Memory B cell (primary cell): ENCODE results near the gene SRL.
"Not testable (repeated sequence)": the region's sequence is repeated elsewhere in the genome, so short reads cannot be mapped to it uniquely, and the experiment has no call there.

ENCODE experiments used
- ATAC-seq: fragments of 150-1000 bp; cut with Tn5 transposase; 2 replicates; pipeline ENCODE4 v1.10.0; 2021; ENCODE audit warnings: low read depth, mild to moderate bottlenecking, moderate library complexity
- DNase-seq, 2 donors: peaks; one replicate each; pipeline ENCODE4 v3.0.0; 2022; ENCODE audit warnings: low spot score in 2 of 2
- H3K27ac Mint-ChIP-seq: one replicate; pipeline ENCODE4 v1.8.0; 2022; ENCODE audit warnings: mild to moderate bottlenecking, moderate library complexity, mixed read lengths
- H3K27me3 Mint-ChIP-seq: one replicate; pipeline ENCODE4 v1.8.0; 2022; ENCODE audit warnings: mixed read lengths
- H3K36me3 Mint-ChIP-seq: one replicate; pipeline ENCODE4 v1.8.0; 2022; ENCODE audit warnings: mild to moderate bottlenecking, mixed read lengths
- H3K4me1 Mint-ChIP-seq: one replicate; pipeline ENCODE4 v1.8.0; 2022; ENCODE audit warnings: mixed read lengths
- H3K4me3 Mint-ChIP-seq: one replicate; pipeline ENCODE4 v1.8.0; 2022; ENCODE audit warnings: mild to moderate bottlenecking, moderate library complexity, mixed read lengths
- H3K9me3 Mint-ChIP-seq: one replicate; pipeline ENCODE4 v1.8.0; 2022; ENCODE audit warnings: mixed read lengths

Gene SRL

DNA sequence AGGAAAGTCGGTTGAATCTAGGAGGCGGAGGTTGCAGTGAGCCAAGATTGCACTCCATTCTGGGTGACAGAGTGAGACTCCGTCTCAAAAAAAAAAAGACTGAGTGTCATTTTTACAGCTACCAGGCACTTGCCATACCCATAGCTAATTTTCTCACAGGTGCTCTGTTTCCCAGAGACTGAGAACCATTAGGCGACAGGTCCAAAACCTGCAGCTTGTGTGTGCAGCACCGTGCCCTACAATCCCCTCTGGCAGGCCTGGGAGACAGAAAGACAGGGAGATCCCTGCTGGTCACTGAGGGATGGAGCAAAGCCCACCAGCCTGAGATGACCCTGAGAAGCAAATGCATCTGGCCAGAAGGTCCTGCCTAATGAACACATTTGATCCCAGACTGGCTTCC lies 28.2 kb upstream of the SRL start:
- Mint-ChIP-seq H3K4me1 (peaks cover 4% of the 10 kb centered on the region), H3K27ac (no peak overlapping the region), H3K9me3 (no peaks in the 10 kb centered on the region), H3K27me3 (no peaks in the 10 kb centered on the region), H3K36me3 (no peaks in the 10 kb centered on the region), H3K4me3 (peak overlapping the region; percentile 97)
- DNase-seq, result no peak
- no peak for ATAC-seq

DNA sequence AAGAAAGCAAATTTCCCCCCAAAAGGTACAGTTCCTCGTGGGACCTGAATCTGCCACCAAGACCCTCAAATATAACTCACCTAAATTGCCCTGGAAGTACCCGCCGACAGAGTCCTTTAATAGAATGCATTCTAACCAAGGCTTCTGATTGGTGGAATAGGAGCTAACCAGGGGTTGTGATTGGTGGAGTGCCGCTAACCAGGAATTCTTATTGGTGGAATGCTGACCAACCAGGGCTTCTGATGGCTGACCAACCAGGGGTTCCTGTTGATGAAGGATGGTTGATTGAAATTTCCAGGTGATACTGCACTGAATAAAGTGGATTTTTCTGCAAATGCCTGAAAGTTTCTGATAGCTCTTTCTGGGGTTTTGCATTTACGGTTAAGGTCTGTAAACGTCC lies 24.5 kb upstream of the SRL start:
- DNase-seq (no peak), ATAC-seq (no peak)
- peaks cover 8% of the 10 kb centered on the region for H3K36me3 Mint-ChIP-seq
- no peak overlapping the region for H3K4me3 Mint-ChIP-seq
- peaks cover 9% of the 10 kb centered on the region for H3K4me1 Mint-ChIP-seq
- no peak overlapping the region for H3K27ac Mint-ChIP-seq
- no peaks in the 10 kb centered on the region for H3K27me3 Mint-ChIP-seq
- no peaks in the 10 kb centered on the region for H3K9me3 Mint-ChIP-seq

DNA sequence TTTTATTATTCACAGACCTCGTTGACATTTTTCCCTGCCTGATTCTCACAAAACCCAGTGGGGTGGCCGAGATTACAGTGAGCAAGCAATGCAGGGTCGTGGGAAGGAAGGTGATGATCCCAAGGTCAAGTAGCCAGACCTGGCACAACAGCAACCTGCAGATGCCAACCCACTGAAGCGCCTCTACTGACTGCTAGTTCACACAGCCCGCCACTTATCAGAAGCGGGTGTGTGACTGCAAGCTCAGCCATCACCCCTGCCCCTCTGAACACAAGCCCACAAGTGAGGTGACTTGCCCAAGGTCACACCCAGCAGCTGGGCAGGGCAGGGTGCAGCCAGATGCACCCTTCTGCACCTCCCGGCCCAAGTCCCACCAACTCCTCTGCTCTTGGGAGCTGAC lies 23.8 kb upstream of the SRL start:
- Mint-ChIP-seq H3K27ac (no peak overlapping the region), H3K36me3 (peaks cover 8% of the 10 kb centered on the region)
- DNase-seq, result no peak

DNA sequence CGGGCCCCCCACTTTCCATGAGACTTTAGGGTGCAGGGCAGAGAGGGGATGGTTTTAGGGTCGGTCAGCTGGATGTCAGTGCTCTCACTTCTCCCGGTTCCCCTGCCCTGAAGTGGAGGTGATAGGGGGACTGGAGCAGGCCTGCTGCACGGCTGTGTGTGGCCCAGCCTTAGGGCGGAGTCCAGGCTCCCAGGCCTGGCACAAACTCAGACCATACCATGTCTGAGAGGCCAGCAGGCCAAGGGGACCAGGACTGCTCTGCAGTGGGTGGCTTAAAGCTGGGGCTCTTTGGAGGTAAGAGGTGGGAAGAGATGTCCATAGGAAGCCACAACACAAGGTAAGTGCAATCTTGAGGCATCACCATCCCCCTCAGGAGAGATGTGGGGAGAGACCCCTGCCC lies 22.7 kb upstream of the SRL start:
- H3K9me3 Mint-ChIP-seq, result no peaks in the 10 kb centered on the region
- peaks cover 9% of the 10 kb centered on the region for H3K4me1 Mint-ChIP-seq
- DNase-seq, result no peak
- H3K27me3 Mint-ChIP-seq, result no peaks in the 10 kb centered on the region
- no peak overlapping the region for H3K4me3 Mint-ChIP-seq
- no peak for ATAC-seq
- H3K27ac Mint-ChIP-seq, result no peak overlapping the region
- peaks cover 8% of the 10 kb centered on the region for H3K36me3 Mint-ChIP-seq

More for the DNA sequence above, 23.8 kb upstream of the SRL start:
- no peak overlapping the region for H3K4me3 Mint-ChIP-seq
- no peak for ATAC-seq
- no peaks in the 10 kb centered on the region for H3K27me3 Mint-ChIP-seq
- peaks cover 9% of the 10 kb centered on the region for H3K4me1 Mint-ChIP-seq
- H3K9me3 Mint-ChIP-seq, result no peaks in the 10 kb centered on the region

DNA sequence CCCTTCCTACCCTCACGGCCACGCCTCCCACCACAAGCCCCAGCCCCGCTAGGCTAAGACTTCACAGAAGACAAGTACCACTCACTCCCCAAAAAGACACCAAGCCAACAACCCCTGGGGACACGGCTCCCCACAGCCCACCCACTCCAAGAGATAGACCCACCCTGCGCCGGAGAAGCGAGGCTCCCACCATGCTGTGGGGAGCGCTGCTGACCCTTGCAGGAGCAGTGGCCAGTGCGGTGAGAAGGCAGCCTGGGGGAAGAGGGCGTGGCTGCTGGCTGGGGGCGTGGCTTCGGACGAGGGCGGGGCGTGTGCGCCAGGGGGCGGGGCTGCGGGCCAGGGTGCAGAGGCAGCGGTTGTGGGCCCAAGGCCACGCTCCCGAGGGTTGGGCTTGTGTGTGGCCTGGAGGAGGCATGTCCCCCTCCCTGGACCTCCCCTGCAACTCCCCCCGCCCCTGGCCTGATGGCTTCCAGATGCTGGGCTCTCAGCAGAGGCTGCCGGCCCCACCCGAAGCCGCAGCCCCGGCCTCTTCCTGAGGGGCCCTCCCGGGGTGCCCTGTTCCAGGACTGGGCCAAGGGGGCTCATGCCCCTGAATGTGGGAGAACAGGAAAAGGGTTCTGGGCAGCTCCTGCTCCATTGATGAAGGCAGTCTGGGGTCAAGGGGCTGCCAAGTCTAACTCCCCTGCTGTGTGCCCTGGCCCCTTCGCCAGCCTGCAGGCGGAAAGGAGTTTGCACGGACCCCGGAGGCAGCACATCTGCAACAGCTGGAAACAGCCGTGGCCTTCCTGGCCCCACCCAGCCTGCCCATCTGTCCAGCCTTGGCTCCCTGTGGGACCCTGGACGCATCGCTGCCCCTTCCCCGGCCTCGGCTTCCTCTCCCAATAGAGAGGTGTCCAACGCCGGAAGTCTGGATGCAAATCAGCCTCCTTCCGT lies 21.9 kb upstream of the SRL start:
- H3K36me3 Mint-ChIP-seq, result peaks cover 8% of the 10 kb centered on the region
- no peak for DNase-seq
- H3K27ac Mint-ChIP-seq, result no peak overlapping the region
- H3K4me3 Mint-ChIP-seq, result no peak overlapping the region
- no peaks in the 10 kb centered on the region for H3K9me3 Mint-ChIP-seq
- no peak for ATAC-seq
- peaks cover 9% of the 10 kb centered on the region for H3K4me1 Mint-ChIP-seq
- no peaks in the 10 kb centered on the region for H3K27me3 Mint-ChIP-seq

DNA sequence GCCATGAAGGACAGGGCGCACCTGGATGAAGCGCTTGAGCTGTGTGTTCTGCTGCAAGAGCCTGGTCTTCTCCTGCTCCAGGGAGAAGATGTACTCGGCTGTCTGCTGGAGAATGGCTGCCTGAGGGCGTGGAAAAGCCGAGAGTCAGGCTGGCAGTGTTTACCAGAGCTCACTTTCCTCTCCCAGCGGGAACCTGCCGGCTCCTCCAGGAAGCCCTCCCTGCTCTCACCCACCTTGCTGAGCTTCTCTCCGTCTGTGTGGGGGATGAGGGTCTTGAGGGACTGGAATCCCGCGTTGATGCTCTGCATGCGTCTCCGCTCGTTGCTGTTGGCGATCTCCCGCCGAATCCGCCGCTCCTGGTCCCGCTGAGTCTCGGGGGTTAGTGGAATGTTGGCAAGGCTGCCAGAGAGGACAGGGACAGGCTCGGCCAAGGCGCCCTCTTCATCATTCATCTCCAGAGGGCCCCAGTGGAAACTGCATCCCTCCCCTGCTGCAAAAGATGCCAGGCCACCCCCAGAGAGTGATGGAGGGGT lies 20.5 kb upstream of the SRL start:
- H3K27ac Mint-ChIP-seq, result no peak overlapping the region
- no peaks in the 10 kb centered on the region for H3K27me3 Mint-ChIP-seq
- H3K36me3 Mint-ChIP-seq, result peaks cover 10% of the 10 kb centered on the region
- H3K4me1 Mint-ChIP-seq, result peaks cover 5% of the 10 kb centered on the region
- H3K9me3 Mint-ChIP-seq, result no peaks in the 10 kb centered on the region
- H3K4me3 Mint-ChIP-seq, result no peak overlapping the region
- DNase-seq (no peak), ATAC-seq (no peak)

DNA sequence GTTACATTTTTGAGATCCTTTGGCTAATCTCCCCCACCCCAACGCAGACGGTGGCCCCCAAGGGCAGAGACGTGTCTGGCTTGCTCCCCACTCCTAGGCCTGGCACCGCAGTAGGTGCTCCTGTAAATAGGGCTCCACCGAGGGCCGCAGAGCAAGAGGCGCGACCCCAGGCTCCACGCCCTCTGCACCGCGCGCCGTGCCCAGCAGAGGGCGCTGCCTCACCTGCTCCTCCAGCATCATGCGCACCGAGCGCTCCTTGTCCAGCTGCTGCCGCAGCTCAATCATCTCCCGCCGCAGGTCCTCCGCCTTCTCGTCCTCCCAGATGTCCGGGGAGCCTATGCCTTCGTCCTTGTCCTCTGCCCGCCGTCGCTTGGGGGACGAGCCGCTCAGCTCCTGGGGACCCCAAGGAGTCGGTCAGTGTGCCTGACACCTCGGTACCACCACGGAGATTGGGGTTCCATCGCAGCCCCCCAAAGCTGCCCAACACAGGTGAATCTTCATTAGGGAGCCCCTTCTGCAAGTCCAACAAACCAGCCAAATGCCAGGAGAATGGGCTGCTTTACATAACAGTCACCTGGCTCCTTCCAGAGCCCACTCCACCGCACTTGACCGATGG lies 19.8 kb upstream of the SRL start:
- Mint-ChIP-seq H3K4me3 (no peak overlapping the region), H3K27me3 (no peaks in the 10 kb centered on the region), H3K36me3 (peaks cover 12% of the 10 kb centered on the region), H3K27ac (no peak overlapping the region), H3K9me3 (no peaks in the 10 kb centered on the region), H3K4me1 (peaks cover 5% of the 10 kb centered on the region)
- ATAC-seq, result peak; percentile 32
- DNase-seq, result no peak

DNA sequence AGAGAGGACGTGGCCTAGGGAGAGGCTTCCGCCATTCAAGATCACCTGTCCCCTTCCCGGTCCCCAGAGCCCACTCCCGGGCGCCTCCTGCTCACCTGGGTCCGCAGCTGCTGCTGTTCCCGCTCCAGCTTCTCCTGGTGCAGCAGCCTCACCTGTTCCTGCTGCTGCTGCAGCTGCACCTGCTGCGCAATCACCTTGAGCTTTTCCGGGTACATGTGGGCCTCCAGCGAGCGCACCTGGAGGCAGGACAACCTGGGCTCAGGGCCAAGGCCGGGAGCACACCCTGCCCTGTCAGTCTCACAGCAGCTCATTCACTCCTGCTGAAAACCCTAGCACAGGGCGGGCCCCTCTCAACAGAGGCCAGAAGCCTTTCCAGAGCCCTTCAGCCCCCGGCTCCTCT lies 18.5 kb upstream of the SRL start:
- Mint-ChIP-seq H3K27me3 (no peaks in the 10 kb centered on the region), H3K4me1 (peaks cover 5% of the 10 kb centered on the region), H3K9me3 (no peaks in the 10 kb centered on the region), H3K4me3 (no peak overlapping the region), H3K36me3 (peaks cover 12% of the 10 kb centered on the region), H3K27ac (no peak overlapping the region)
- ATAC-seq (no peak), DNase-seq (no peak)

DNA sequence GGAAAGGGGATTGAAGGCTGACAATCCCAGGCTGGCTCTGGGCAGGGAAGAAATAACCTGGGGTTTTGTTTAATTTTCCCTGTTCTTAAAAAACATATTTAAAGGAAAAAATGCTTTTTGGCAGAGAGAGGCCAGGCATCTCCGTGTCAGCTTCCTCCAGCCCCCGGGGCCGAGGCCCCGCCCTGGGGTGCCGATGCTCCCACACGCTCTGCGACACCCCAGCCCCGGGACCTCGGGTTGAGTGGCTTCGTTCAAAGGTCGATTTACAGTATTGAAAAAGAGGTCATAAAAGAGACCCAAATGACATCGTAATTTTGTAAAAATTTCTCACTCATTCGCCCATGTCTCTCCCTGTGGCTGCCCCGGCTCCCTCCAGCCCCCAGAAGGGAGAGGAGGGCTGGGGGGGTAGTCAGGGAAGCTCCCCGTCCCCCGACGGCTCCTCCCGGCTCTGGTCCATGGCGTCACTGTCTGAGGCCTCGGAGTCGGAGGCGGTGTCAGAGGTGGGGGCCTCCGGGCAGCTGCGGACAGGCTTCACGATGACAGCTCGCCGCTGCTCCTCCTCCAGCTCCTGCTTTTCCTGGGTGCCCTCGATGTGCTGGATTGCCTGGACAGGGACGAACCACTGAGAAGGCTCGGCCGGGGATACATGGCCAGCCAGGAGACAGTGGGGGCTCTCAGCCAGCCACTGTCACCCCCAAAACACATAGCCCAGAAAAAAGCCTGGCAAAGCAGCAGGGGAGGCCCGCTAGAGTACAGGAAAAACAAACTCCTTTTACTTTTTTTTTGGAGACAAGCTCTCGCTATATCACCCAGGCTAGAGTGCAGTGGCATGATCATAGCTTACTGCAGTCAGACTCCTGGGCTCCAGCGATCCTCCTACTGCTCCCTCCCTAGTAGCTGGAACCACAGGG lies 16.0 kb upstream of the SRL start:
- Mint-ChIP-seq H3K27ac (peak overlapping the region; percentile 65), H3K9me3 (no peaks in the 10 kb centered on the region)

DNA sequence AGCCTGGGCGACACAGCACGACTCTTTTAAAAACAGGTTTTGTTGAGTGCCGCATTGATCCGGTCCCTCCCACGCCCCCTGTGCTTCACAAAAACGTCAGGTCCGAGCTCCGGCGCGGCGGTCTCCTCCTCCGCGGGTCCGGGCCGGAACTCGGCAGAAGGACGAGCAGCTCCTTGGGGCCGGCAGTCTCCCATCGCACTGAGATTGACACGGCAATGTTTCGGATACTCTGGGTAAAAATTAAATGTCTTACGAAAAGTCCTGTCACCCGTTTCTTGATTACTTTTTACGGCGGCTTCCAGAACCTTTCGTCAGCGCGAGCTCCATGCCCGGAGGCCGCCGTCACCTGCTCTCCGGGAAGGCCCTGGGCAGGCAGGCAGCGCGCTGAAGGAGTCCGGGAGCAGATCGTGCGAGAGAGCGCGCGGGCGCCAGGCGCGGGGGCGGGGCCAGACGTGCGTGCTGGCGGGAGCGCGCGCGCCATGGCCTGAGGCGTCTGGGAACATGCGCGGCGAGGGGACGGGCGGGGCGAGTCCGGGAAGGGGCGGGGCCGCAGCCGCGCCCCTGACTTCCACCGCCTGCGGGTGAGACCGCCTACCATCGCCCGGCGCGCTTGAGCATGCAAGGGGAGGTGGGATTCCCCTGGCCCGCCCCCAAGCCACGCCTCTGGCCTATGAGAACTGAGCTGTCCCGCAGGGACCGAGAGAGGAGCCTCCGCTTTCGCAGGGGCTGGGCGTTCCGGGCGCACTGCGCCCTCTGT lies 11.7 kb upstream of the SRL start:
- Mint-ChIP-seq H3K36me3 (peaks cover 4% of the 10 kb centered on the region), H3K27ac (peak overlapping the region; percentile 90), H3K4me3 (peak overlapping the region; percentile 93), H3K4me1 (peaks cover 5% of the 10 kb centered on the region), H3K27me3 (no peaks in the 10 kb centered on the region), H3K9me3 (no peaks in the 10 kb centered on the region)
- peak; percentile 92 for ATAC-seq
- peak; percentile 96 to 99 for DNase-seq

More for the DNA sequence above, 16.0 kb upstream of the SRL start:
- no peak for DNase-seq
- no peak for ATAC-seq
- Mint-ChIP-seq H3K27me3 (no peaks in the 10 kb centered on the region), H3K4me1 (peaks cover 3% of the 10 kb centered on the region), H3K36me3 (peaks cover 12% of the 10 kb centered on the region), H3K4me3 (no peak overlapping the region)

DNA sequence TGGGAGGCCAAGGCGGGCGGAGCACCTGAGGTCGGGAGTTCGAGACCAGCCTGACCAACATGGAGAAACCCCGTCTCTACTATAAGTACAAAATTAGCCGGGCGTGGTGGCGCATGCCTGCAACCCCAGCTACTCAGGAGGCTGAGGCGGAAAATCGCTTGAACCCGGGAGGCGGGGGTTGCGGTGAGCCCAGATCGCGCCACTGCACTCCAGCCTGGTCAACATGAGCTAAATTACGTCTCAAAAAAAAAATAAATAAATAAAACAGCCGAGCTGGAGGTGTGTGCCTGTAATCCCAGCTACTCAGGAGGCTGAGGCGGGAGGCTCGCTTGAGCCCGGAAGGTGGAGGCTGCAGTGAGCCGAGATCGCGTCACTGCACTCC lies 11.1 kb upstream of the SRL start:
- not testable (repeated sequence) for H3K9me3 Mint-ChIP-seq, H3K36me3 Mint-ChIP-seq, H3K27me3 Mint-ChIP-seq, H3K4me1 Mint-ChIP-seq, DNase-seq, ATAC-seq
- Mint-ChIP-seq H3K4me3 (peak overlapping the region; percentile 93), H3K27ac (peak overlapping the region; percentile 90)

DNA sequence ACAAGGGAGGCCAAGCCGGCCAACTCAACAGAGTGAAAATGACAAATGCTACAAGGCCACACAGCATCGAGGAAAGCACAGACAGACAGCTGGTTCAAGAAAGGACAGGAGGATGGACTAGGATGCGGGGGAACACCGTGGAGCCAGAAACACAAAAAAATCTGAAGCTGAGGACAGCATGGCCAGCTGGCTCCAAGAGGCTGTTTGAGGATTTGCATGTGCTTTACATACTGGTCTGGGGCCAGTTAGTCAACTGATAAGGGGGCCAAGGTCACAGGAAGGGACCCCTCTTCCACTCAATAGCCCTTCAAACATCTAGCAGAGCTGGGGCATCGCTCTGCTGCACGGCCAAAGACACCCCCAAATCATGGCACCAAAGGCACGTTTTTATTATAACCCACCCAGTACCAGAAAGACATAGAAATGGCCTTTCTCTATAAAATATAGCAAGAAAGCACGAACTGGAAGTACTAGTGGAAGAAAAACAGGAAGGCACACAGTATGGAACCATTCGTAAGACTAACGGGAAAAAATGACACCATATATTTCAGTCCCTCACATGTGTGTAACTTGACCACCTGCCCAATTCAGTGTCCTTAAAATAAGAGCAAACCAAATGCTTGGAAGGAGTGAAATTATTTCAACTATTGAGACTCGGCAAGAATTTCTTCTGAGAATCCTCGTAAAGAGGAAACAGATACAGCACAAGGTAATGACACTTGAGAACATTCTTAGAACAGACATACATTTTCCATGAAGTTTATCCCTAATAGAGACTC lies 7.8 kb upstream of the SRL start:
- Mint-ChIP-seq H3K9me3 (no peaks in the 10 kb centered on the region), H3K4me3 (no peak overlapping the region), H3K27ac (no peak overlapping the region)

DNA sequence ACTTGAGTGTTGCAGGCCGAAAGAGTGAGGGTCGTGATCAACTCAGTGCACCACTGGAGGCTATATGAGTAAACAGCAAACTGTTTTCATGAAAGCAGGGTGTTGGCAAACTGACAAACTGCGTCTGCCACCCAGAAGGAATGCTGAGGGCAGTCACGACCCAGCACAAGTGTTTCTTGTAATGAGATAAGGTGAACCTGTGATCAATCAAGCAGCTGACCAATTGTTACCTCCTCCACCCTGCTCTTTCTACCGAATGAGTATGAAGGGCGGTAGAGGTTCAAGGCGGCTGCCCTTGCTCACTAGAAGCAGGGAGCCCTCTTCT lies 5.5 kb upstream of the SRL start:
- H3K4me3 Mint-ChIP-seq, result no peak overlapping the region
- no peak overlapping the region for H3K27ac Mint-ChIP-seq
- peaks cover 2% of the 10 kb centered on the region for H3K4me1 Mint-ChIP-seq
- H3K36me3 Mint-ChIP-seq, result no peaks in the 10 kb centered on the region
- ATAC-seq (no peak), DNase-seq (no peak)
- H3K27me3 Mint-ChIP-seq, result no peaks in the 10 kb centered on the region
- no peaks in the 10 kb centered on the region for H3K9me3 Mint-ChIP-seq

More for the DNA sequence above, 7.8 kb upstream of the SRL start:
- peaks cover 5% of the 10 kb centered on the region for H3K4me1 Mint-ChIP-seq
- H3K27me3 Mint-ChIP-seq, result no peaks in the 10 kb centered on the region
- H3K36me3 Mint-ChIP-seq, result no peaks in the 10 kb centered on the region
- DNase-seq (no peak), ATAC-seq (no peak)
